NCI-H1417 (cell line): Measurements from ENCODE around the gene TUBB4A.
"Not testable (repeated sequence)": the region's sequence is repeated elsewhere in the genome, so short reads cannot be mapped to it uniquely, and the experiment has no call there.

Experiments used
- DNase-seq, 3 experiments: peaks; one replicate each; lab custom pipeline; 2025; lab: John Stamatoyannopoulos, UW

Gene TUBB4A

DNA sequence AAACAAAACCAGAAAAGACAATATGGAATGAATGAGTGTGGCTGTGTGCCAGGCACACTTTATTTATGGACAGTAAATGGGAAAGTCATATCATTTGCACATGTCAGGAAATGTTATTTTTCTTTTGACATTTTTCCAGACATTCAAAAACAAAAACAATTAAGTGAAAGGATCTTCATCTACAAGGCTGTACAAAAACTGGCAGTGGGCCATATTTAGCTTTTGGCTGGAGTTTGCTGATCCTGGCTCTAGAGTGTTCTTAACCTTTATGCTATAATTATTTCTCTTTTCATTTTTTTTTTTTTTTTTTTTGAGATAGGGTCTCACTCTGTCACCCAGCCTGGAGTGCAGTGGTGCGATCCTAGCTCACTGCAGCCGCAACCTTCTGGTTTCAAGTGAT is 22.2 kb upstream of the TUBB4A start:
- DNase-seq: no peak

DNA sequence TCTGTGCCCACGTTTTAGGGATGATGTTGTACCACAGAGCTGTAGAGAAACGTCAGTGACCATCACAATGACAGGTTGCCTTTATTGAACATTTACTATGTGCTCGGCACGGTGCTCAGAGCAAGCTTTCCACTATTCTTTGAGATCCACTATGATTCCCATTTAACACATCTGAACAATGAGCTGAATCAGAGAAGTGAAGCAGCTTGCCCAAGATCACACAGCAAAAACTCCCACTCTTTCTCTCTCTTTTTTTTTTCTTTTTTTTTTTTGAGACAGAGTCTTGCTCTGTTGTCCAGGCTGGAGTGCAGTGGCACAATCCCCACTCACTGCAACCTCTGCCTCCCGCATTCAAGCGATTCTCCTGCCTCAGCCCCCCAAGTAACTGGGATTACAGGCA is 20.6 kb upstream of the TUBB4A start:
- no peak for DNase-seq

DNA sequence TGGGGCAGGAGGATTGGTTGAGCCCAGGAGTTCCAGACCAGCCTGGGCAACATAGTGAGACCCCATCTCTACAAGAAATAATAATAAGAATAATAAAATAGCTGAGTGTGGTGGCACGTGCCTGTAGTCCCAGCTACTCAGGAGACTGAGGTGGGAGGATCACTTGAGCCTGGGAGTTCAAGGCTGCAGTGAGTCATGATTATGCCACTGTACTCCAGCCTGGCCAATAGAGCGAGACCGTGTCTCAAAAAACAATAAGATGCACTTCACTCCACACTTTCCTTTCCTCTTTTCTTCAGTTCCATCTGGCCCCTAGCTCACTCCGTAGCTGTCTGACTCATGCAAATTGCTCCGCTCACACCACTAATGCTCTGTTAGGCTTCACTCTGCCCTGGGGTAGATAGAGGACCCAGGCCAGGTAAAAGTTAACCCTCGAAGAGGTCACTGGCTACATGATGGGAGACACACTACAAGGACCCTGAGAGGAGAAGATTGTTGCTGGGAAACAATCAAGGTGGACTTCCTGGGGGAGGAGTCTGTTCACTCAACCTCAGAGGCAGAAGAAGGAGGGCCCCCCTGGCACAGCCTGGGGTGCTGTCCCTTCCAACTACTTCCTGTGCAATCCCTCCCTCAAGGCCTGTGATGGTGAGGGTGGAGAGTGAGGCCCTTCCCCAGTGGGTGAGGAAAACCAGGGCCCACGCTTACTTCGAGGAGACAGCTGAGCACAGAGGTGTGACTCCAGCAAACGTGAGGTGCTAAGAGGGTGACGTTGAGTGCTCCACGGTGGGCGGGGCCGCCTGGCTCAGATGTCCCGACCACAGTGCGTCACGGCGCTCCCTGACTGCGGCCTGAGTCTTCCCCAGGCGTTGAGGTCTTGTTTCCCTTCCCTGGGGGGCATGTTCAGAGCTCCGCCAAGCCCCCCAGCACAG is 19.9 kb upstream of the TUBB4A start:
- no peak for DNase-seq

DNA sequence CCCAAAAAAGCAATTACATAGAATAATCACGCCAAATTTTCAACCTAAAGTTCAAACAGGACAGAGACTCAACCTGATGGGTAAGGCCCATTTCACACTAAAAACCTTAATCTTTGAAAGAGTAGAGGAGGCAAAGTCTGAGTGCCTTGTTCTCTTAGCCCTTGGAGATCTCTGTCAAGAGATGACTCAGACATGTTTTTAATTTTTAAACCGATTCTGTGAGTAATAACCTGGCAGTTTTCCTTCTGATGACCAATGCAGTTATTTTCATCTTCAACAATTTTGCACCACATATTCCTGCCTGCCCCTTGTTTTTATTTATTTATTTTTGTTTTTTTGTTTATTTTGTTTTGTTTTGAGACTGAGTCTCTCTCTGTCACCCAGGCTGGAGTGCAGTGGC is 17.2 kb upstream of the TUBB4A start:
- no peak for DNase-seq

DNA sequence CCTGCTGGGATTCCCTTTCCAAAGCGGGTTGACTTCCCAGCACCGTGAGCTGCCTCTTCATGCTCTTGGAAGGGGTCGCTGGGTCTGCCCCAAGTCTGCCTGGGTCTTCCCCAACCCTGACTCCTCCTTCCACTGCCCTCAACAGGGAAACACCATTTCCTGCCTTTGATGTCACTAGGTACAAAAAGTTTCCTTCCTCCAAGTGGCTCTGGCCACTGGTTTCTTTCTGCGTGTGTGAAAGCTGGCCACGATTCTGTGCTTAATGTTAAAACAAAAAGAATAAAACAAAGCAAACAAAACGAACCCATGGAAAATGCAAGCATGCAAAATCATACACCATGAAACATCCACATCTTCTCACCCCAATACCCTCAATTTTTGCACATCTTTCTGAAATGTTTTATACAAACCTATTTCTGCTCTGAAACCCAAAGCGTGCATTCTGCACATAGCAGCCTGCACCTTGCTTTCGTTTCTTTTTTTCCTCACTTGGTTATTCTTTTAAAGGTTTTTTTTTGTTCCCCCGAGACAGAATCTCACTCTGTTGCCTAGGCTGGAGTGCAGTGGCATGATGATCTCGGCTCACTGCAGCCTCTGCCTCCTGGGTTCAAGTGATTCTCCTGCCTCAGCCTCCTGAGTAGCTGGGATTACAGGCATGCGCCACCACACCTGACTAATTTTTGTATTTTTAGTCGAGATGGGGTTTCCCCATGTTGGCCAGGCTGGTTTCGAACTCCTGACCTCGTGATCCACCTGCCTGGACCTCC is 16.2 kb upstream of the TUBB4A start:
- no peak for DNase-seq

DNA sequence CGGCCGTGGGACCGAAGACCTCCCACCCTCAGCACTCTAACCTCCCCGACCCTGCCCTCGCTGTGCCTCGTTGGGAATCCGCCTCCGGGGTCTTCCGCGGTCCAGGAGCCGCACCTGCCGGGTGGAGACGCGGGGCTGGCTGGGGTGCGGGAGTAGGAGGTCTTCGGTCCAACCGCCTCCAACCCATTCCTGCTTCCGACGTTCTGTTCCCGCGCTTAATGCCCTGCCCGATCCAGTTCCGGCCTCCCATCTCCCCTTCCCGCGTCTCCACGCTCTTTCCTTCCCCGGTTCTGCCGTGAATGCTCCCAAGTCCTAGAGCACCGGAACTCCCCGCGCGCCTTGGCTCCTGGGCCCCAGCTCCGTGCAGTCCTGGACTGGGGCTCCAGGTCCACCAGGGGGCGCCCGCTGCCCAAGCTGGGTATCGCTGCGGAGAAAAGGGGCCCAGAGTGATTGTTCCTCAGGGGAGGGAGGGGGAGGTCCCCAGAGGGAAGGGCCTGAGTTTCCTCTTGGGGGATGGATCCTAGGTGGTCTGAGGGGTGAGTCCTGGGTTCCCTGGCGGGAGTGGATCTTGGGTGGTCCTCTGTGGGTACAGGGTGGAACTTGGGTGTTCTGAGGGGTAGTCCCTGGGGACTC is 14.7 kb upstream of the TUBB4A start:
- peak; percentile 51 to 81 (median 73) for DNase-seq

DNA sequence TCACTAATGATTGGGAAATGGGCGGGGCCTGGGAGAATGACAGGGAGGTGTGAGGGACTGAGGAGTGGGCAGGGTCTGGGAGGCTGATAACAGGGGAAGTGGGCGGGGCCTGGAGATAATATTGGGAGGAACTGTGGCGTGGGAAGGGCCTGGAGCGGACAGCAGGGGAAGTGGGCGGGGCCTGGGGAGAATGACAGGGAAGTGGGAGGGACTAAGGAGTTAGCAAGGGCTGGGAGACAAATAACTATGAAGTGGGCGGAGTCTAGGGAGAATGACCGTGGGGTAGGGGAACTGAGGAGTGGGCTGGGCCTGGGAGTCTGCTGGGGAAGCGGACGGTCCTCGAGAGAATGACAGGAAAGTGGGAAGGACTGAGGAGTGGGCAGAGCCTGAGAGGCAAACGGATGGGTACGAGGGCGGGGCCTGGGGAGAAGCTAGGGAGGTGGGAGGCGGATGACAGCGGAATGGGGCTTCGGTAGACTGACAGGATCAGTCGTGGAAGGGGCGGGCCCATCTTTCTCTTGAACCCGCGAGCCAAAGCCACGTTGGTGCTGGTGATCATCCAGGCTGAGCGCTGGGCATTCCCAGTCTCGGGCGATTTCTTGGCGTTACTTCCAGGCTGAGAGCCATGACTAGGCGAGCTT is 14.0 kb upstream of the TUBB4A start:
- DNase-seq: peak in 2 of 3 experiments; percentile 49 to 68

DNA sequence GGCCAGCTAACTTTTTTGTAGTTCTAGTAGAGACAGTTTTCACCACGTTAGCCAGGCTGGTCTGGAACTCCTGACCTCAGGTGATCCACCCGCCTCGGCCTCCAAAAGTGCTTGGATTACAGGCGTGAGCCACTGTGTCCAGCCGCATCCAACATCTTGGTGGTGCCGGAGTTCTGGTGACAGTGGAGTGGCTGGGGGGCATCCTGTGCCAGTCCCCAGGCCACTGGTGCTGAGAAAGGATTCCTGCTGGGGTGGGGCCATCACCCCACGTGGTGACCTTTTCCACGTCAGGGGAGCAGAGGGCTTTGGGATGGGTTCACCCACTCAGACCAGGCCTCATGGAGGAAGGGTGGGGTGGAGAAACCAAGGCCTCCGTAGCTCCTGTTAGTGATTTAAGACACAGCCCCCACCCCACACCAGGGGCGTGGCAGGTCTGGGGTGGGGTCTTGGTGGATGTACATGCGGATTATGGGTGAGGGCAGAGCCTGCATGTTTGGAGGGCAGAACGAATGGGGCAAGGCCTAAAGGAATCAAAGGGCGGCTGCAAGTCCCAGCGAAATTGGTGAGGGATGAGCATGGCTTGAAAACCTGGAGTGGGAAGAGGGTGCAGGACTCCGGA is 12.9 kb upstream of the TUBB4A start:
- no peak for DNase-seq

DNA sequence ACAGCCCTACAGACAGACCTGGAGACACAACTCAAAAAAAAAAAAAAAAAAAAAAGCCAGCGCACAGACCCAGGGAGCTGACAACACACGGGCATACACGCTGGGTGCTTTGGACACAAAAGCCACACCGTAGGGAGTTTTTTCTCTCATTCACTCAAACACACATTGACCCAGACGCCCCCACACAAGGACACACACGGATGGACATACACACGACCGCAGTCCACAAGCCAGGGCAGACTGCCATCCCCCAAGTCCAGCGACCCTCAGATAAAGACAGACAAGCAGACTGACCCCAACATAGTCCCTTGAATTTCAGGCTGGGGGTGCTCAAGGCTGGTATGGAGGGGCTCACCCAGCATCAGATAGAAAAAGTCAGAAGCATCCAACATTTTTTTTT is 12.0 kb upstream of the TUBB4A start:
- no peak for DNase-seq

DNA sequence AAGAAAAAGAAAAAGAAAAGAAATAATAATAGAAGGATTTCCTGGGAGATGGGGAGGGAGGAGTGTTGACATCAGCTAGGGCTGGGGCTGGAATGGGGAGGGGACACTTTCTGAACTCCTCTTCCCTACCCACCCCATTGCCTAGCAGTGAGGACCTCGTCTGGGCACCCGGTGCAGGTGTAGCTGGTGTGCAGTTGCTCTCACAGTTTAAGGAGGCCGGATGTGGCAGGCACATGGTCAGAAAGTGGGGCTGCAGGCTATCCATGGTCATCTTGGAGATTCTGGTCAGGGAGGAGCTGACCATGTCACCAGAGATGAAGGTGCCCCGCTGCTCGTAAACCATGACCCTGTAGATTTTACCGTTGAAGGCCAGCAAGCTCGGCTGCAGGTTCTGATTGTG is 8.5 kb upstream of the TUBB4A start:
- DNase-seq: no peak

DNA sequence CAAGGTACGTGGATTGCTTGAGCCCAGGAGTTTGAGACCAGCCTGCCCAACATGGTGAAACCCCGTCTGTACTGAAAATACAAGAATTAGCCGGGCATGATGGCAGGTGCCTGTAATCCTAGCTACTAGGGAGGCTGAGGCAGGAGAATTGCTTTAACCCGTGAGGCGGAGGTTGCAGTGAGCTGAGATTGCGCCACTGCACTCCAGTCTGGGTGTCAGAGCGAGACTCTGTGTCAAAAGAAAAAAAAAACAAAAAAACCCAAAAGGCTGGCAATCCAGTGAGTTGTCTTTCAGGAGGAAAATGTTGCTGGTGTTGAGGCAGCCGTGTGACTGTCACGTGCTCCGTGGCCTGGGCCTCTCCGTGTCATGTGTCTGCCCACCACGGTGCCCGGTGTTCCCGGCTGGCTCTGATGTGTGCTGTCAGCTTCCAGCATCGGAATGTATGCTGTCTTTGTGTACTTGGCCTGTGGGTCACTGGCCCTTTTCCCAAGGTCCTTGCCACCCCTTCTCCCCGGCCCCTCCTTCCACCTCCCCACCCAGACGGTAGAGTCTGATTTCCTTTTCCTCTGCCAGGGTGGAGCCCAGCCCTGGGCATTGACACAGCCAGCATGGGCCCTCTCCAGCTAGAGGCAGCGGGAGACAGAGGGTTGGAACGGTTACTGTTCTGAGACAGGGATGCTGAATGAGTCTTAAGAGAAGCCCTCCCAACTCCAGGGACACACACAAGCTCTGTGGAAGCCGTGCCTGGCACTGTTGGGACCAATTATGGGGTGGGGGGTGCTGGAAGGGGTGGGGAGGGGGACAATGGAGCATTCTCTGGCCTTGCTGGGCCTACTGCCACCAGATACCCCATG is 7.2 kb upstream of the TUBB4A start:
- DNase-seq: no peak

DNA sequence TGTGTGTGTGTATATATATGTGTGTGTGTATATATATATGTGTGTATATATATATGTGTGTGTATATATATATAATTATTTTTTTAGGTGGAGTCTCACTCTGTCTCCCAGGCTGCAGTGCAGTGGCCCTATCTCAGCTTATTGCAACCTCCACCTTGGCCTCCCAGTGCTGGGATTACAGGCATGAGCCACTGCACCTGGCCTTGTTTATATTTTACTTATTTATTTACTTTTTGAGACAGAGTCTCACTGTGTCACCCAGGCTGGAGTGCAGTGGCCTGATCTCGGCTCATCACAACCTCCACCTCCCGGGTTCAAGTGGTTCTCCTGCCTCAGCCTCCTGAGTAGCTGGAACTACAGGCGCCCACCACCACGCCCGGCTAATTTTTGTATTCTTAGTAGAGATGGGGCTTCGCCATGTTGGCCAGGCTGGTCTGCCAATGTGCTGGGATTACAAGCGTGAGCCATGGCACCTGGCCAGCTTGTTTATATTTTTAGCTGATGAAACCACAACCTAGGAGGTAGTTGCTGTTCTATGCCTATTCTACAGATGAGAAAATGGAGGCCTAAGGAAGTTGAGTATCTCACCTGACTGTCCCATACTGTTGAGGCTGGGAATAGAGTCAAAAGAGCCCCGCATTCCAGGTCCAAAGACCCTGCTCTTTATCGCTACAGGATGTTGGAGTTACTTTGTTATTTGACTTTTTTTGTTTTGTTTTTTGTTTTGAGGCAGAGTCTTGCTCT is 6.1 kb upstream of the TUBB4A start:
- DNase-seq: not testable (repeated sequence)

DNA sequence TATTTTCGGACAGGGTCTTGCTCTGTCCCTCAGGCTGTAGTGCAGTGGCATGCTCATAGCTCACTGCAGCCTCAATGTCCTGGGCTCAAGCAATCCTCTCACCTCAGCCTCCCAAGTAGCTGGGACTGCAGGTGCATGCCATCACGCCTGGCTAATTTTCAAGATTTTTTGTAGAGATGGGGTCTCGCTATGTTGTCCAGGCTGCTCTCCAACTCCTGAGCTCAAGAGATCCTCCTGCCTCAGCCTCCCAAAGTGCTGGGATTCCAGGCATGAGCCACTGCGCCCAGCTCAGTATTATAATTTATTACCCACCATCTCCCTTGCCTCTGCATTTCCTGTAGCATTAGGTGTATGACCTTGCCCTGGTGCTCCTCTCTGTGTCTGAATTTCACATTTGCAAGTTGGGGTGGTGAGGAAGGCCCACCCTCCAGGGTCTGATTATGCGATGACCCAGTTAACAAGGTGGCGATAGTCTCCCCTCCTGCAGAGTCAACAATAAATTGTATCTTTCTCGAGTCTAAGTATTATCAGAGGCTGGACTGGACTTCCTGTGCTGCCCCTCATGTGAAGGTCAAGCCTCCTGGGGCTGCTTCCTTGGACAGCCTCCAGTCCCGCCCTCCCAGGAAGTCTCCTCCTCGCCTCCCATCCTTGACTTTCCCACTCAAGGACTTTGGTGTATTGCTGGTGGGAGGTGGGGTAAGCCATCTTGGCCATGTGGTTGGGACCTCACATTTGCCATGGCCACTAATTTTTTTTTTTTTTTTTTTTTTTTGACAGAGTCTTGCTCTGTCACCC is 1.5 kb upstream of the TUBB4A start:
- DNase-seq: no peak

DNA sequence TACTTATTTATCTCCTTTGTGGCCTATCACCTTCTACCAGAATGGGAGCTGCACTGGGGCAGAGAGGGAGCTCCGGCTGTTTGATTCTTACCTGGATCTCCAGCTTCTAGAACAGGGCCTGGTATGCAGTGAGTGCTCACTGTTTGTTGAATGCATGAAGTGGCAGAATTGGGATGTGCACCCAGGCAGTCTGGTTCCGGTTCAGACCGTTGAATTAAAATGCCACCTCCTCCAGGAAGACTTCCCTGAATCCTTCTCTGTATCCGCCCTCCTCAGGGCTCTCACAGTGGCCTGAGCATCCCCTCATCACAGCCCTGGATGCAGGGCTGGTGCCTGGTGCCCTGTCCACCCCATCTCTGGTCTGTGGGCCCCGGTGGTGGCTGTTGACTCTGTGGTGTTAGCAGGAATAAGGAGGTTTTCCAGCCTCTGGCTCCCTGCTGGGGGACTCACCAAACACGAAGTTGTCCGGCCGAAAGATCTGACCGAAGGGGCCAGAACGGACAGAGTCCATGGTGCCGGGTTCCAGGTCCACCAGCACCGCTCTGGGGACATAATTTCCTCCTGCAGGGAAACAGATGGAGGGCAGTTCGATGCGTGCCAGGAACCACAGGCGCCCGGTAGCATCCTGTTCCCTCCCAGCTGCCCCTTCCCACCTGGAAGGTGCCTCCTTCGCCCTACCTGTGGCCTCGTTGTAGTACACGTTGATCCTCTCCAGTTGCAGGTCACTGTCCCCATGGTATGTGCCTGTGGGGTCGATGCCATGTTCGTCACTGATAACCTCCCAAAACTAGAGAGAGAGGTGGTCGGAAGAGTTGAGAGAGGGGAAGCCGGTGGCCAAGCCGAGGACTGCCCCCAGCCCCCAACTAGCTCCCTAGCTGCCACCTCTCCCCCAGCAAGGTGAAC is 1.0 kb downstream of the TUBB4A start:
- no peak for DNase-seq

DNA sequence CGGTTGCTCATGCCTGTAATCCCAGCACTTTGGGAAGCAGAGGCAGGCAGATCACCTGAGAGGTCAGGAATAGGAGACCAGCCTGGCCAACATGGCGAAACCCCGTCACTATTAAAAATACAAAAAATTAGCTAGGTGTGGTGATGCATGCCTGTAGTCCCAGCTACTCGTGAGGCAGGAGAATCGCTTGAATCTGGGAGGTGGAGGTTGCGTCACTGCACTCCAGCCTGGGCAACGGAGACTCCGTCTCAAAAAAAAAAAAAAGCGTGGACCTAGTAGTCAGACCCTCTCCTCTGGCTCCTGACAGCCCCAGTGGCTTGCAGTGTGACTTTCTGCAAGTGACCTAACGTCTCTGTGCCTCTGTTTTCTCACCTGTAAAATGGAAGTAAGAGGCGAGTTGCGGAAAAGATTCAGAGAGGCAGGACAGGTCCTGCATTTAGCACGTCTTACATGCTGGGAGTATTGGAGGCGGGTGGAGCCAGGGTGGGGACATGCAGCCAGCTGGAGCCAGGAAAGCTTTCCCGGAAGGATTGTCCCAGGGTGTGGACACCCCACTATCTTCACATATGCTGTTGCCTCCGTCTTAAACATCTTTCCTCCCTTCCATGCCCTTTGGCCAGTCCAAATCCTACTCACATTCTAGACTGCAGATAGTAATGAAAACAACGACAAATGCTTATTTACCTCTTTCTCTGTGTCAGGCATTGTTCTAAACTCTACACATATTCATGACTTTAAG is 2.9 kb downstream of the TUBB4A start:
- no peak for DNase-seq

DNA sequence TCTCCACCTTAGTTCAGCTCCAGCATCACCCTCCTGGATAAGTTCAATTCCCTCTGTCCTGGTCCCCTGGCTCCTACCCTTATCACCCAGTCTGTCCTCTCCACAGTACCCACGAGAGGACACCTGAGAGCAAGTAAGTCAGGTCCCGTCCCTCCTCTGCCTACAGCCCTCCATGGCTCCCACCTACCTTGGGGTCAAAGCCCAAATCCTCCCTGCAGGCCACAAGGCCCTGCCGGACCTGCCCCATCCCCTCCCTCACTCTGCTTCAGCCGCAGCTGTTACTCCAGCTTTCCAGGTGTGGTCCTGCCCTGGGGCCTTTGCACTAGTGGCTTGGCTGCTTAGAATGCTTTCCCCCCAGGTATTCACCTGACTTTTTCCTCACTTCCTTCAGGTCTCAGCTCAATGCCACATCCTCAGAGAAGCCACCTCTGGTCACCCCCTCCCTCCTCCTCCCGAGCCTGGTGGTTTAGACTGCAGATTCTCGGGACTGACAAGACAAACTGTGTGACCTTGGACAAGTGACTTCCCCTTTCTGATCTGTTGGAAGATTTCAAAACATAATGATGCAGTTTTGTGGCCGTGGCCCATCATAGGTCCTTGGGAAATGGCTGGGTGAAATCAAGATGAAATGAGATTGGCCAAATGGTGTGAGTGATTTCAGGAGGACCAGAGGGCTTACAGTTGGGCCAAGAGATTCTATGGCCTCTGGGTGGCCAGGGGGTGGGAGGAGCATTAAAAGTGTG is 3.6 kb downstream of the TUBB4A start:
- DNase-seq: no peak

DNA sequence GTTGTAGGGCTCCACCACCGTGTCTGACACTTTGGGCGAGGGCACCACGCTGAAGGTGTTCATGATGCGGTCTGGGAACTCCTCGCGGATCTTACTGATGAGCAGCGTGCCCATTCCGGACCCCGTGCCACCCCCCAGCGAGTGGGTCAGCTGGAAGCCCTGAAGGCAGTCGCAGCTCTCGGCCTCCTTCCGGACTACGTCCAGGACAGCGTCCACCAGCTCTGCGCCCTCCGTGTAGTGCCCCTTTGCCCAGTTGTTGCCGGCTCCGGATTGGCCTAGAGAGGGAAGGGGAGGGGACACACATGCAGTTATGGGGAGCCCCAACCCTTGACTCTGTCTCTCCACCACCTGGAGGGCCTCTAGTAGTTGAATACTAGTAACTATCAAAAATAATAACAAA is 6.2 kb downstream of the TUBB4A start:
- DNase-seq: no peak
